OCI-LY7 (cell line): ENCODE measurements around the gene MRFAP1L1. TPM values are rescaled to one million over a fixed set of nuclear protein-coding genes. Genes with fewer than 3 reads are reported as not detected.

ENCODE experiments used
- BruUV-seq: library from RNA; stranded (reverse); fragments of 400-500 nt; replicated peaks from 2 replicates; lab custom pipeline; 2021; lab: Mats Ljungman, UMichigan
- CTCF ChIA-PET: fragments of 300-600 bp; sonication (Branson Sonifier 250); formaldehyde crosslinking; loops from one replicate; lab custom pipeline; 2022; ENCODE audit warnings: antibody characterized with exemption; ENCODE audit not compliant: unreplicated experiment; lab: Charles Lee
- POLR2A ChIA-PET: fragments of 300-600 bp; sonication (Branson Sonifier 250); formaldehyde crosslinking; loops from one replicate; lab custom pipeline; 2022; ENCODE audit warnings: antibody characterized with exemption; lab: Charles Lee
- DNase-seq: peaks from one replicate; pipeline ENCODE4 v3.0.0-alpha.2; 2015; ENCODE audit warnings: low spot score
- H2AFZ ChIP-seq: fragments of 200-600 bp; sonication (generic), shearing (Covaris generic); 2 replicates; pipeline ENCODE4 v1.6.1; 2014; ENCODE audit warnings: mild to moderate bottlenecking, antibody characterized with exemption, low read length, moderate library complexity
- H3K27ac ChIP-seq: fragments of 200-600 bp; sonication (generic); 2 replicates; pipeline ENCODE4 v1.5.1; 2014; ENCODE audit warnings: mixed run types, low read depth, mild to moderate bottlenecking, moderate library complexity, low read length, inconsistent platforms; ENCODE audit not compliant: poor library complexity, severe bottlenecking
- H3K36me3 ChIP-seq: fragments of 200-600 bp; sonication (generic); 2 replicates; pipeline ENCODE4 v1.6.1; 2014; ENCODE audit warnings: mild to moderate bottlenecking, antibody characterized with exemption, low read length, moderate library complexity, mixed read lengths; ENCODE audit not compliant: insufficient read depth
- H3K4me1 ChIP-seq: fragments of 200-600 bp; sonication (generic); 2 replicates; pipeline ENCODE4 v1.5.1; 2014; ENCODE audit warnings: mild to moderate bottlenecking, low read length; ENCODE audit not compliant: insufficient read depth, poor library complexity, severe bottlenecking
- H3K4me2 ChIP-seq: fragments of 200-600 bp; sonication (generic); 2 replicates; pipeline ENCODE4 v1.6.1; 2014; ENCODE audit warnings: mild to moderate bottlenecking, low read length
- H3K4me3 ChIP-seq: fragments of 200-600 bp; sonication (generic); 2 replicates; pipeline ENCODE4 v1.5.1; 2014; ENCODE audit warnings: mild to moderate bottlenecking, low read depth, low read length; ENCODE audit not compliant: poor library complexity, severe bottlenecking
- H3K79me2 ChIP-seq: fragments of 200-600 bp; sonication (generic); 2 replicates; pipeline ENCODE4 v1.6.1; 2016; ENCODE audit warnings: low read depth, mild to moderate bottlenecking, low read length, moderate library complexity, mixed read lengths; ENCODE audit not compliant: insufficient read depth
- H3K9me2 ChIP-seq: fragments of 200-600 bp; sonication (generic); 2 replicates; pipeline ENCODE4 v1.6.1; 2016; ENCODE audit warnings: mild to moderate bottlenecking, low read length, mixed read lengths; ENCODE audit not compliant: insufficient read depth
- H3K9me3 ChIP-seq: fragments of 200-600 bp; sonication (generic); 2 replicates; pipeline ENCODE4 v1.6.1; 2014; ENCODE audit warnings: mild to moderate bottlenecking, mixed run types, low read length, mixed read lengths
- H4K20me1 ChIP-seq: fragments of 200-600 bp; sonication (generic); 2 replicates; pipeline ENCODE4 v1.6.1; 2014; ENCODE audit warnings: mild to moderate bottlenecking, antibody characterized with exemption, low read length, moderate library complexity, mixed read lengths; ENCODE audit not compliant: insufficient read depth
- EZH2phosphoT487 ChIP-seq: fragments of 200-600 bp; sonication (generic); IDR thresholded peaks from 2 replicates; pipeline ENCODE4 v1.6.1; 2018; ENCODE audit warnings: low read depth, borderline replicate concordance, mild to moderate bottlenecking, mixed run types, antibody characterized with exemption, low read length, moderate library complexity, mixed read lengths
- intact Hi-C: fragments of 100-400 bp; cut with micrococcal nuclease; formaldehyde crosslinking; loops from one replicate; pipeline ENCODE4 v1.10.0; 2022; ENCODE audit not compliant: unreplicated experiment
- total RNA-seq, 2 experiments: library from RNA; depleted of rRNA in 1 of 2; stranded (reverse); fragments of >200 nt in 1 of 2; shearing (Covaris generic) in 1 of 2; gene quantifications; 2 replicates each; pipeline ENCODE4 v1.2.3, GENCODE V29; 2014 to 2022
- TF ChIP-seq, protein P1 (sequence below): fragments of 200-600 bp; sonication (generic); conservative IDR thresholded peaks from 2 replicates; pipeline ENCODE4 v1.5.1; 2014; ENCODE audit warnings: mild to moderate bottlenecking, antibody characterized with exemption, low read length, moderate library complexity, mixed read lengths

The MRFAP1L1 gene
- total RNA-seq, 2 experiments from 2014 or later = 49.3 to 50.5 TPM

DNA sequence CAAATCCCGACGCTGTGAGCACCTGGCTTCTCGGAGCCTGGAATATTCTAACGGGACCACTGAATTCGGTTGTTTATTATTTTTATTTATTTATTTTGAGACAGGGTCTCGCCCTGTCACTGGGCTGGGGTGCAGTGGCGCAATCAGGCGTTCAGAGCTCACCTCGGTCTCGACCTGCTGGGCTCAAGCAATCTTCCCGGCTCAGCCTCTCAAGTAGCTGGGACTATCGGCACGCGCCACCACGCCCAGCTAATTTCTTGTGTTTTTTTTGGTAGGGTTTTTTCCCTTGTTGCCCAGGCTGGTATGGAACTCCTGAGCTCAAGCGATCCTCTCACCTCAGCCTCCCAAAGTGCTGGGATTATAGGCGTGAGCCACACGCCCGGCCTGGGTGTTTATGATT is 37.5 kb downstream of the MRFAP1L1 start:
- peaks cover 21% of the 10 kb centered on the region for H3K4me1 ChIP-seq
- BruUV-seq = no TSS peak
- no peak for TF ChIP-seq EZH2phosphoT487
- TF ChIP-seq, protein P1, sequence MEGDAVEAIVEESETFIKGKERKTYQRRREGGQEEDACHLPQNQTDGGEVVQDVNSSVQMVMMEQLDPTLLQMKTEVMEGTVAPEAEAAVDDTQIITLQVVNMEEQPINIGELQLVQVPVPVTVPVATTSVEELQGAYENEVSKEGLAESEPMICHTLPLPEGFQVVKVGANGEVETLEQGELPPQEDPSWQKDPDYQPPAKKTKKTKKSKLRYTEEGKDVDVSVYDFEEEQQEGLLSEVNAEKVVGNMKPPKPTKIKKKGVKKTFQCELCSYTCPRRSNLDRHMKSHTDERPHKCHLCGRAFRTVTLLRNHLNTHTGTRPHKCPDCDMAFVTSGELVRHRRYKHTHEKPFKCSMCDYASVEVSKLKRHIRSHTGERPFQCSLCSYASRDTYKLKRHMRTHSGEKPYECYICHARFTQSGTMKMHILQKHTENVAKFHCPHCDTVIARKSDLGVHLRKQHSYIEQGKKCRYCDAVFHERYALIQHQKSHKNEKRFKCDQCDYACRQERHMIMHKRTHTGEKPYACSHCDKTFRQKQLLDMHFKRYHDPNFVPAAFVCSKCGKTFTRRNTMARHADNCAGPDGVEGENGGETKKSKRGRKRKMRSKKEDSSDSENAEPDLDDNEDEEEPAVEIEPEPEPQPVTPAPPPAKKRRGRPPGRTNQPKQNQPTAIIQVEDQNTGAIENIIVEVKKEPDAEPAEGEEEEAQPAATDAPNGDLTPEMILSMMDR = no peak
- POLR2A ChIA-PET = interaction anchor here (0.6 to 2.1 kb wide), 4 partner anchors 10 to 38 kb away, joined by 4 to 8 read pairs (median 6); partner anchors contain the start of gene MRFAP1L1
- peaks cover 13% of the 10 kb centered on the region for H4K20me1 ChIP-seq
- no peak overlapping the region for H3K4me2 ChIP-seq
- H3K36me3 ChIP-seq = peaks cover 21% of the 10 kb centered on the region
- CTCF ChIA-PET = no interaction called here
- no peak overlapping the region for H3K4me3 ChIP-seq
- H3K9me2 ChIP-seq = no peaks in the 10 kb centered on the region
- H2AFZ ChIP-seq = no peak overlapping the region
- intact Hi-C loops = no loop called here
- no peak for DNase-seq
- no peak overlapping the region for H3K27ac ChIP-seq
- H3K79me2 ChIP-seq = peaks cover 25% of the 10 kb centered on the region
- no peaks in the 10 kb centered on the region for H3K9me3 ChIP-seq

DNA sequence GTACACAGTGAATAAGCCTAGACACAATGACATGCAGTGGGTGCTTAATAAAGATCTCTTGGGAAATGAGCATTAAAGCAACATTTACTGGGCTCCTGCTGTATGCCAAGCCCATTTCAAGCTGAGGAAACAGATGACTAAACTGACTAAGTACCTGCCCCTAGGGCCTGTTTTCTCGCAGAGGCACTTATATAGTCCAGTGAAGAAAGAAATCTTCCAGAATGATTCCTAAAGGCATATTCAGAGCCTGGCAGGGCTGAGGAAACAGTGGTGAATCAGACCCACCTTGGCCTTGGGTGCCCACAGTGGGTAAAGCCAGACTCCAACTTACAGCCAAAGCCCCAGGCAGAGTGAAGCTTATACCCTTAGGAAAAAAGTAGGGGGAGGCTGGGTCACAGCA is 38.0 kb downstream of the MRFAP1L1 start:
- ChIA-PET POLR2A (interaction anchor here (0.6 kb wide), 1 partner anchor 38 kb away, joined by 4 read pairs; the partner anchor contains the start of gene MRFAP1L1), CTCF (no interaction called here)
- no TSS peak for BruUV-seq
- Histone ChIP-seq H3K9me3 (no peaks in the 10 kb centered on the region), H3K9me2 (no peaks in the 10 kb centered on the region), H4K20me1 (peaks cover 13% of the 10 kb centered on the region), H3K27ac (no peak overlapping the region), H3K79me2 (peaks cover 24% of the 10 kb centered on the region), H3K4me3 (no peak overlapping the region), H3K4me2 (no peak overlapping the region), H2AFZ (no peak overlapping the region), H3K4me1 (peaks cover 18% of the 10 kb centered on the region), H3K36me3 (peaks cover 17% of the 10 kb centered on the region)
- TF ChIP-seq EZH2phosphoT487 = no peak
- TF ChIP-seq, protein P1 = no peak
- intact Hi-C loops = no loop called here
- no peak for DNase-seq

DNA sequence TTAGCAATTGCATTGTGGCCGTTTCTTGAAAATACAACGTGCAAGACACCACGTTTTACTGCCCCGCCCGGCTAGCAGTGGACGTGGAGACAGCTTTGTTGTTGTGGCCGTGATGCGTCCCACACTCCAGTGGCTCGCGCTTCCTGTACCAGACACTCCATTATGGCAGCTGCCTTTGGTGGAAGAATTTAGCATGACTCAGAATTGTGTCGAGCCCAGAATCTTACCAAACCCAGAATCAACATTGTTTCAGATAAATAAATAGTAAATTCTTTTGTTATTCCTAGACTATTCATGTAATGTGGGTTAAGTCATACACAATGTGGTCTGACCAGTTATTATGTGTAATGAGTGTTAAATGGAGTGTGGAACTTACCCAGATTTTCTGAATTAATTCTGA is 41.3 kb downstream of the MRFAP1L1 start:
- BruUV-seq = no TSS peak
- no peak overlapping the region for H3K4me2 ChIP-seq
- TF ChIP-seq EZH2phosphoT487 = no peak
- TF ChIP-seq, protein P1 = no peak
- no peaks in the 10 kb centered on the region for H4K20me1 ChIP-seq
- no peaks in the 10 kb centered on the region for H3K79me2 ChIP-seq
- H3K9me3 ChIP-seq = no peaks in the 10 kb centered on the region
- no peak overlapping the region for H2AFZ ChIP-seq
- no peaks in the 10 kb centered on the region for H3K36me3 ChIP-seq
- intact Hi-C loops = no loop called here
- H3K27ac ChIP-seq = no peak overlapping the region
- ChIA-PET POLR2A (no interaction called here), CTCF (no interaction called here)
- no peak overlapping the region for H3K4me3 ChIP-seq
- H3K4me1 ChIP-seq = no peaks in the 10 kb centered on the region
- H3K9me2 ChIP-seq = no peaks in the 10 kb centered on the region
- DNase-seq = no peak
